Lower leg skin (tissue), 3 donors: ENCODE results near the gene DGLUCY.

Experiments used
- POLR2A ChIP-seq, 2 donors: fragments of 450-650 bp; IDR thresholded peaks; one replicate each; pipeline ENCODE4 v1.6.1; 2016 to 2017; ENCODE audit warnings: antibody characterized with exemption in 2 of 2, mild to moderate bottlenecking in 1 of 2, moderate library complexity in 1 of 2
- TF ChIP-seq, protein P1 (sequence below), 3 donors: fragments of 450-650 bp; IDR thresholded peaks; one replicate each; pipeline ENCODE4 v1.5.1; 2016; ENCODE audit warnings: antibody characterized with exemption in 3 of 3, mild to moderate bottlenecking in 3 of 3, moderate library complexity in 2 of 3

DNA sequence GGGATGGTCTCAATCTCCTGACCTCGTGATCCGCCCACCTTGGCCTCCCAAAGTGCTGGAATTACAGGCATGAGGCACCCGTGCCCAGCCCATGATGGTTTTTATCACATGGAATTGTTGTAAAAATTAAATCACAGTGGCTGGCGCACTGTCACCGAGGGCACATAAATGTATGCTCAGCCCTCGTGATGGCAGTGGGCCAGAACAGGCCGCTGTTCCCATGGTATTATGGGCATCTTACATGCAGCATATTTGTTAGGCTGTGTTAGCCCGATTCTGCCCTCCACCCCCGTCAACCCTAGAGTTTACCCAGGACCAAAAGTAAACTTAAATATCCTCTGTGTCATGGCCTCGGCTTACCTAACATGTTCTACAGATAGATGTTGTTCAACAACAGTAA lies 82.0 kb downstream of the DGLUCY start:
- TF ChIP-seq, protein P1, sequence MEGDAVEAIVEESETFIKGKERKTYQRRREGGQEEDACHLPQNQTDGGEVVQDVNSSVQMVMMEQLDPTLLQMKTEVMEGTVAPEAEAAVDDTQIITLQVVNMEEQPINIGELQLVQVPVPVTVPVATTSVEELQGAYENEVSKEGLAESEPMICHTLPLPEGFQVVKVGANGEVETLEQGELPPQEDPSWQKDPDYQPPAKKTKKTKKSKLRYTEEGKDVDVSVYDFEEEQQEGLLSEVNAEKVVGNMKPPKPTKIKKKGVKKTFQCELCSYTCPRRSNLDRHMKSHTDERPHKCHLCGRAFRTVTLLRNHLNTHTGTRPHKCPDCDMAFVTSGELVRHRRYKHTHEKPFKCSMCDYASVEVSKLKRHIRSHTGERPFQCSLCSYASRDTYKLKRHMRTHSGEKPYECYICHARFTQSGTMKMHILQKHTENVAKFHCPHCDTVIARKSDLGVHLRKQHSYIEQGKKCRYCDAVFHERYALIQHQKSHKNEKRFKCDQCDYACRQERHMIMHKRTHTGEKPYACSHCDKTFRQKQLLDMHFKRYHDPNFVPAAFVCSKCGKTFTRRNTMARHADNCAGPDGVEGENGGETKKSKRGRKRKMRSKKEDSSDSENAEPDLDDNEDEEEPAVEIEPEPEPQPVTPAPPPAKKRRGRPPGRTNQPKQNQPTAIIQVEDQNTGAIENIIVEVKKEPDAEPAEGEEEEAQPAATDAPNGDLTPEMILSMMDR (IDR thresholded peaks at IDR 0.05): no peak
- no peak for TF ChIP-seq POLR2A (IDR thresholded peaks at IDR 0.05)
